GM21737 (cell line): ENCODE results near the gene AKR1C4.
"Not testable (repeated sequence)": the region's sequence is repeated elsewhere in the genome, so short reads cannot be mapped to it uniquely, and the experiment has no call there.

Experiments used
- ATAC-seq: cut with Tn5 transposase; IDR thresholded peaks from one replicate; pipeline ENCODE4 v1.9.1; 2021; ENCODE audit warnings: mild to moderate bottlenecking, moderate library complexity; ENCODE audit not compliant: unreplicated experiment

AKR1C4 gene

DNA sequence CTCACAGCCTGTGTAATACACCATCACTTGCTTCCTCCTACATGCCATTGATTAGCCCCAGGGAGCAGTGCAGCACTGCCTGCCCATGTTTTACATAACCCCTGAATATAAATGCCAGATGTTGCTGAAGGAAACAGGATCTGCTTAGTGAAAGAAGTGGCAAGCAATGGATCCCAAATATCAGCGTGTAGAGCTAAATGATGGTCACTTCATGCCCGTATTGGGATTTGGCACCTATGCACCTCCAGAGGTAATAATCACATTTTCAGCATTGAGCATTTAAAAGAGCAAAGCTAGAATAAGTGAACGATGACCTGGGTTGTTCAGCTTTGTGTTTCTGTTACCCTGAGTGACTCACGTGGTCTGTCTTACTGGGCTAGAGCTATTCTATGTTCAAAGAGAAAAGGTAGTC is at the start of gene AKR1C4:
Gene AKR1C4 (plus strand): TSS at position 136 of the 412 bp plus-strand sequence. CDS start 31 bp downstream, at position 167.
- ATAC-seq, result no peak

DNA sequence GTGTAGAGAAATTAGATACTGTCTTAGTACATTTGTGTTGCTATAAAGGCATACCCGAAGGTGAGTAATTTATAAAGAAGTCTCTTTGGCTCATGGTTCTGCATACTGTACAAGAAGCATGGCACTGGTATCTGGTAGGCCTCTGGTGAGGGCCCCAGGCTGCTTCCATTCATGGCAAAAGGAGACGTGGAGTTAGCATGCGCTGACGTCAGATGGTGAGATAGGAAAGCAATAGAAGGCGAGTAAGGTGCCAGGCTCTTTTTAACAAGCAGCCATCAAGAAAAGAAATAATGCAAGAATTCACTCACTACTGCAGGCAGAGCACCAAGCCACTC is 49.8 kb upstream of the AKR1C4 start:
- ATAC-seq, result no peak

GRCh38 chr10:5147255-5147980 is 49.2 kb upstream of the AKR1C4 start:
- ATAC-seq, result no peak

- ATAC-seq, result no peak
Observed at GRCh38 chr10:5147981-5148677, 48.5 kb upstream of the AKR1C4 start.

GRCh38 chr10:5148678-5149032 is 48.0 kb upstream of the AKR1C4 start:
- ATAC-seq, result no peak

DNA sequence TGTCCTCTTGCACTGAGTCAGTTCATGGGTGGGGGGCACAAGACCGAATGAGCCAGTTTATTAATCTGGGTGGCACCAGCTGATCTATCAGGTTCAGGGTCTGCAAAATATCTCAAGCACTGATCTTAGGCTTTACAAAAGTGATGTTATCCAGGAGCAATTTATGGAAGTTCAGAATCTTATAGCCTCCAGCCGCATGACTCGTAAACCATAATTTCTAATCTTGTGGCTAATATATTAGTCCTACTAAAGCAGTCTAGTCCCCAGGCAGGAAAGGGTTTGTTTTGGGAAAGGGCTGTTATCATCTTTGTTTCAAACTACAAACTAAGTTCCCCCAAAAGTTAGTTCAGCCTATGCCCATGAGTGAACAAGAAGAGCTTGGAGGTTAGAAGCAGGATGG is 45.6 kb upstream of the AKR1C4 start:
- no peak for ATAC-seq

DNA sequence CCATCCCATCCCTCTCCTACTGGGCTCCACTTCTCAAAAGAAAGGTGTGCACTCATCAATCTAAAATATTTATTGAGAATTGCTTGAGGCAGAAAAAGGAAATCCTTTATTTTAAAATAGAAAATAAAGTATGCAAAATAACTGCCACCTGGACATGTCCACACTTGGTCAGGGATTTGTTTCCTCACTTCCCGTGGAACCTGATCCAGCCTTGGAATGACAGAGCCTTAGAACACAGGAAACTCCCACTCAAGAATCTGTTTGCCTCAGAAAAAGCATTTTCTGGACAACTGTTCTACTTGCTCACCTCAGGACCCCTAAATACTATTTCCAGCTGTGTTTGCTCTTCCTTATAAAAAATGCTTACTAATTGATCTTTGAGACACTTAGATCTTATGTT is 40.7 kb upstream of the AKR1C4 start:
- ATAC-seq, result no peak

GRCh38 chr10:5157501-5157900 is 39.1 kb upstream of the AKR1C4 start:
- no peak for ATAC-seq

GRCh38 chr10:5159126-5159525 is 37.5 kb upstream of the AKR1C4 start:
- no peak for ATAC-seq

- no peak for ATAC-seq
Observed at GRCh38 chr10:5163487-5163886, 33.1 kb upstream of the AKR1C4 start.

DNA sequence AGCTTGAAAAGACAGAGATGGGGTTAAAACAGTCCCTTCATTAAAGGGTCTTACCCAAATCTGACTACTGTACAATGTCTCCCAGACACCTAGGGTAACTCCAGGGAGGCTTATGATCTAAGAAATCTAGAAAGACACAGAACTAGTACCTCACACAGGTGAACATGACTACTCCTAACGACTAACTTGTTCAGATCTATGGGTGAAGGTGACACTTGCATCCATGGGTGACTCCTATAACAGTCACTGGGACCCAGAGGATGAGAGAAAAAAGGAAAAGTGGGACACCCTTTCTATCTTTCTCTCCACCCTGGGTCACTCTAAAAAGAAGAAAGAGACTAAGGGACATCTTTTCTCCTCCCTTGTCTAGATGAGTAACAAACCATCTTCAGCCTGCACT is 30.9 kb upstream of the AKR1C4 start:
- ATAC-seq, result no peak

- no peak for ATAC-seq
Observed at GRCh38 chr10:5168897-5169420, 27.7 kb upstream of the AKR1C4 start.

DNA sequence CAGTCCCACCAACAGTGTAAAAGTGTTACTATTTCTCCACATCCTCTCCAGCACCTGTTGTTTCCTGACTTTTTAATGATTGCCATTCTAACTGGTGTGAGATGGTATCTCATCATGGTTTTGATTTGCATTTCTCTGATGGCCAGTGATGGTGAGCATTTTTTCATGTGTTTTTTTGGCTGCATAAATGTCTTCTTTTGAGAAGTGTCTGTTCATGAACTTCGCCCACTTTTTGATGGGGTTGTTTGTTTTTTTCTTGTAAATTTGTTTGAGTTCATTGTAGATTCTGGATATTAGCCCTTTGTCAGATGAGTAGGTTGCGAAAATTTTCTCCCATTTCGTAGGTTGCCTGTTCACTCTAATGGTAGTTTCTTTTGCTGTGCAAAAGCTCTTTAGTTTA is 21.1 kb upstream of the AKR1C4 start:
- ATAC-seq, result not testable (repeated sequence)

DNA sequence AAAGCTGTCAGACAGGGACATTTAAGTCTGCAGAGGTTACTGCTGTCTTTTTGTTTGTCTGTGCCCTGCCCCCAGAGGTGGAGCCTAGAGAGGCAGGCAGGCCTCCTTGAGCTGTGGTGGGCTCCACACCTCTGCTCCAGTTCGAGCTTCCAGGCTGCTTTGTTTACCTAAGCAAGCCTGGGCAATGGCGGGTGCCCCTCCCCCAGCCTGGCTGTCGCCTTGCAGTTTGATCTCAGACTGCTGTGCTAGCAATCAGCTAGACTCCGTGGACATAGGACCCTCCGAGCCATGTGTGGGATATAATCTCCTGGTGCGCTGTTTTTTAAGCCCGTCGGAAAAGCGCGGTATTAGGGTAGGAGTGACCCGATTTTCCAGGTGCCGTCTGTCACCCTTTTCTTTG is 16.1 kb upstream of the AKR1C4 start:
- ATAC-seq, result not testable (repeated sequence)

GRCh38 chr10:5183923-5184322 is 12.7 kb upstream of the AKR1C4 start:
- no peak for ATAC-seq

DNA sequence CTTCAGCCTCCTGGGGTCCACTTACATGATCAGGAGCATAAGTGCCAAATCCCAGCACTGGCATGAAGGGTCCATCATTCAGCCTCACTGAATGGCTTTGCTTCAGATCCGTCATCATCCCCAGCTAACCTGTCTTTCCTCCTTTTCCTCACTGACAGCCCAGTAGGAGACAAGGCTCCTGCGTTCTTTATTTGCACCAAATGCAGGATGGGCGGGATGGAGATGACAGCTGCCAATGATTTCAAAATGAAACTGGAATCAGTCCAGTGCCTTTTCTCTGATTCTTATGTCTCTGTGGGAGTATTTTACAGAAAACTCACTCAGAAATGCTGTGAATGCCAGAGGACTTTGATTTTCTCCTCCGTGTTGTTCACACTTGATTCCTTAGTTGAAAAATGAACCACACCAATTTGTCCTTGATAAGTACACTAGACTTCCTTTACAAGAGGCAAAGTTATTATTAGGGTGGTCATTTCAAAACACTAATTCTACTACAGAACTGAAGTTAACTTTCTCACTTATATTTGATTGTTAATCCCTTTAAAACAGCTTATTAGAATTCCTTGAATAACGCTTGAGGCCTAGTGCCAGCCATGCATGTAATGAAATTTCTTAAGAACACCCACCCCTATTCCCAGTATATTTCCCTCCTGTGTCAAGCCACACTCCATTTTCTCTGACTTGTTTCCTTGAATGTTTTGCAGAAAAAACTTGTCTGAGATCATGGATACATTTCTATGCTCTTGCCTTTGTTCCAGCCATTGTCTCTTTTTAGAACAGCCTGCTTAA is 11.5 kb upstream of the AKR1C4 start, which contains the start of gene AKR1C8:
Gene AKR1C8 (minus strand): TSS at position 164 of the 789 bp plus-strand sequence. CDS start 46 bp downstream, at position 118.
- ATAC-seq, result no peak

- ATAC-seq, result no peak
Observed at GRCh38 chr10:5187867-5188266, 8.8 kb upstream of the AKR1C4 start.

DNA sequence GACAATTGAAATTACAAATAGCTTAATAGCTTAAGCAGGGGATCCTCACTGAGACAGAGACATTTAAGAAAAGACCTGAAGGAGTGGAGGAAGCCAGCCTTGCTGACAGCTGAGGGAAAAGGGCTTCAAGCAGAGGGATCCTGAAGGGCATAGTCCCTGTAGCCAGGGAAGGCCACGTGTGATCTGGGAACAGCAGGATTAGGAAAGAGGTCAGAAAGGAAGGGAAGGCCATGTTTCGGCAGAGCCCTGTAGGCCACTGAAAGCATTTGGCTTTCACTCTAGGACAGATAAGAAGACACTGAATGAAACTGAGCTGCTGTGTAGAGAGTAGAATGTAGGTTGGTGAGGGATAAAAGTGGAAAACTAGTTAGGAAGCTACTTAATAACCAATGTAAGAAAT is 8.3 kb upstream of the AKR1C4 start:
- ATAC-seq, result no peak

- ATAC-seq, result no peak
Observed at GRCh38 chr10:5194431-5194830, 2.2 kb upstream of the AKR1C4 start.

GRCh38 chr10:5195727-5196374 is 786 bp upstream of the AKR1C4 start:
- no peak for ATAC-seq

DNA sequence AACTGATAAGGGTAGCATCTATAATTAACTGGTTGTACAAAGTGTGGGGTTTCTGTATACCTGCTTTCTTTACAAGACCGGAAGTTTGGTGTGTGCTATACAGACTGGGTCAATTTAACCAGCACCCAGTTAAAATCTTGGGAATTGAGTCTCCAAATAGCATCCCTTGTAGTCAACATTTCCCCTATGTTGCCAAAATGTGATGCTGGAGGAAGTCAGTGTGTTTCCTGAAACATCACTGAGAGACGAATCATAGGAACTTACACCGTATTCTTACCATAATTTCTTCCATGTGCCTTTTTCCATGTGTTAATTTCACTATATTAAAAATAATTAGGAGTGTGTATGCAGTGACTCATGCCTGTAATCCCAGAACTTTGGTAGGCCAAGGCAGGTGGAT is 1.7 kb downstream of the AKR1C4 start:
- ATAC-seq, result no peak
